K562 (cell line): ENCODE measurements around the gene MARK2. TPM values are rescaled to one million over a fixed set of nuclear protein-coding genes. Genes with fewer than 3 reads are reported as not detected.
A peak's percentile ranks its signal among the peaks of the same experiment; 100 is the strongest.

ENCODE experiments used
- KDM5B ChIP-seq: fragments of 200-600 bp; sonication (generic); IDR thresholded peaks from 2 replicates; pipeline ENCODE4 v1.6.1; 2012; ENCODE audit warnings: low read depth, mild to moderate bottlenecking, moderate library complexity, low read length, control low read depth, inconsistent platforms; ENCODE audit not compliant: insufficient replicate concordance
- KLF6 ChIP-seq: fragments of 250-450 bp; sonication (Bioruptor Pico); IDR thresholded peaks from 2 replicates; pipeline ENCODE4 v1.4.0; 2020; ENCODE audit warnings: mild to moderate bottlenecking, moderate library complexity, borderline replicate concordance
- MEIS2 ChIP-seq: fragments of 450-650 bp; IDR thresholded peaks from 2 replicates; pipeline ENCODE4 v1.6.1; 2014; ENCODE audit warnings: mild to moderate bottlenecking; ENCODE audit not compliant: partially characterized antibody
- NR1H2 ChIP-seq: sonication (generic); formaldehyde crosslinking; IDR thresholded peaks from 2 replicates; pipeline ENCODE4 v1.4.0; 2020; ENCODE audit warnings: mild to moderate bottlenecking, missing genetic modification reagents
- SMARCA5 ChIP-seq: fragments of 450-650 bp; IDR thresholded peaks from 2 replicates; pipeline ENCODE4 v1.6.1; 2016
- SMARCC2 ChIP-seq: fragments of 450-650 bp; IDR thresholded peaks from 2 replicates; pipeline ENCODE4 v1.6.1; 2017; ENCODE audit warnings: antibody characterized with exemption, moderate library complexity, mild to moderate bottlenecking, low read depth
- TCF7L2 ChIP-seq: fragments of 150-350 bp; IDR thresholded peaks from 2 replicates; pipeline ENCODE4 v1.6.1; 2016; ENCODE audit warnings: low read depth, mild to moderate bottlenecking, low read length, moderate library complexity
- TCFL5 ChIP-seq: fragments of 250-450 bp; sonication (Bioruptor Pico); conservative IDR thresholded peaks from 2 replicates; pipeline ENCODE4 v1.6.1; 2021; ENCODE audit warnings: mild to moderate bottlenecking, moderate library complexity, matching md5 sums
- ZBTB17 ChIP-seq: fragments of 450-650 bp; formaldehyde crosslinking; IDR thresholded peaks from 2 replicates; pipeline ENCODE4 v1.4.0; 2020; ENCODE audit warnings: mild to moderate bottlenecking
- ZFPM2 ChIP-seq: fragments of 250-450 bp; sonication (Bioruptor Pico); IDR thresholded peaks from 2 replicates; pipeline ENCODE4 v1.5.1; 2022; ENCODE audit warnings: mild to moderate bottlenecking
- ZNF239 ChIP-seq: fragments of 250-450 bp; sonication (Bioruptor Pico); IDR thresholded peaks from 2 replicates; pipeline ENCODE4 v1.4.0; 2020; ENCODE audit warnings: mild to moderate bottlenecking
- polyA plus RNA-seq, 8 experiments: library from polyadenylated mRNA; depleted of rRNA in 4 of 8; stranded (reverse) in 5 of 8; unstranded in 3 of 8; fragments of >200 nt; fragmentation: Nextera tagmentation in 2 of 8; fragmentation: Illumina TruSeq in 1 of 8; extraction: Ambion mirVana in 2 of 8; extraction: Trizol in 1 of 8; gene quantifications; 2 replicates each; pipeline versions ENCODE4 v1.2.1 to v1.2.3, GENCODE V29; 2011 to 2014; ENCODE audit warnings: inconsistent platforms in 1 of 8, missing spikeins in 1 of 8
- total RNA-seq, 7 experiments: library from RNA; depleted of rRNA in 6 of 7; stranded (reverse); fragments of >200 nt in 6 of 7; fragmentation: Illumina TruSeq in 2 of 7; extraction: Trizol in 2 of 7; gene quantifications; 2 replicates each; pipeline versions ENCODE4 v1.2.1 to v1.2.3, GENCODE V29; 2011 to 2021; ENCODE audit warnings: low replicate concordance in 1 of 7
- TF ChIP-seq, protein P1 (sequence below): fragments of 450-650 bp; formaldehyde crosslinking; conservative IDR thresholded peaks from 2 replicates; pipeline ENCODE4 v1.4.0; 2022; ENCODE audit warnings: mild to moderate bottlenecking, missing genetic modification characterization
- TF ChIP-seq, protein P2 (sequence below): fragments of 250-450 bp; sonication (Bioruptor Pico); IDR thresholded peaks from 2 replicates; pipeline ENCODE4 v1.4.0; 2020
- TF ChIP-seq, protein P3 (sequence below): sonication (generic); formaldehyde crosslinking; IDR thresholded peaks from 2 replicates; pipeline ENCODE4 v1.8.1; 2023; ENCODE audit warnings: mild to moderate bottlenecking, missing genetic modification reagents

Gene MARK2
- total and polyA plus RNA-seq, 9 of the 15 experiments (the other 6 are each of a cell fraction or from before 2014, with no cell fraction given) = 0.32 to 43.5 (median 15.1) TPM

DNA sequence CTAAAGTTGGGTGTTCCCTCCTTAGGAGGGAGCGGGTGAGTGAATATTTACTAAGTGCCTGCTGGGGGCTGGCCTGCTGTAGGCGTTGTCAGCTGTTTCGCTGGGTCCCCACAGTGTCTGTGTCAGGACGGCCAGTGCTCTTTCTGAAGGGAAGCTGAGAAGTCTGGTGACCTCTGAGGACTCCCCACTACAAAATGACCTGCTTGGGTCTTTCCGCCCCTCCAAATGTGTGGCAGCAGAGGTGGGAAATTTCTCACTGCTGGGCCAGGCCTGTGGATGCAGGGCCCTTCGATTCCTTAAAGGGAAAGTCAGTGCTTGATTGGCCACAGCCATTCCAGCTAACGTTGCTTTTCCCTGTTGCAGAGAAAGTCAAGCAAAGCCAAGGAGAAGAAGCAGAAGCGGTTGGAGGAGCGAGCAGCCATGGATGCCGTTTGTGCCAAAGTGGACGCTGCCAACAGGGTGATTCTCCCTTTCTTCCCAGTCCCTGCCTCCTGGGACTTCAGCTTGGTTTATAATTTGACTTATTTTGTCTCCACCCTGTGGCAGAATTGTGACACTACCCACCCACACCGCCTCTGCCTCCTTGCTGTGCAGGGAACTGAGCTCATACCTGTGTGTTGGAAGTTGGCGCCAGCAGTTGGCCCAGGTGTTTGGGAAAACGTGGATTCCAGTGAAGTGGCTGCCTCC lies 106.7 kb downstream of the MARK2 start (continued):
- TF ChIP-seq, protein P1, sequence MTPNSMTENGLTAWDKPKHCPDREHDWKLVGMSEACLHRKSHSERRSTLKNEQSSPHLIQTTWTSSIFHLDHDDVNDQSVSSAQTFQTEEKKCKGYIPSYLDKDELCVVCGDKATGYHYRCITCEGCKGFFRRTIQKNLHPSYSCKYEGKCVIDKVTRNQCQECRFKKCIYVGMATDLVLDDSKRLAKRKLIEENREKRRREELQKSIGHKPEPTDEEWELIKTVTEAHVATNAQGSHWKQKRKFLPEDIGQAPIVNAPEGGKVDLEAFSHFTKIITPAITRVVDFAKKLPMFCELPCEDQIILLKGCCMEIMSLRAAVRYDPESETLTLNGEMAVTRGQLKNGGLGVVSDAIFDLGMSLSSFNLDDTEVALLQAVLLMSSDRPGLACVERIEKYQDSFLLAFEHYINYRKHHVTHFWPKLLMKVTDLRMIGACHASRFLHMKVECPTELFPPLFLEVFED = no peak
- TF ChIP-seq, protein P2, sequence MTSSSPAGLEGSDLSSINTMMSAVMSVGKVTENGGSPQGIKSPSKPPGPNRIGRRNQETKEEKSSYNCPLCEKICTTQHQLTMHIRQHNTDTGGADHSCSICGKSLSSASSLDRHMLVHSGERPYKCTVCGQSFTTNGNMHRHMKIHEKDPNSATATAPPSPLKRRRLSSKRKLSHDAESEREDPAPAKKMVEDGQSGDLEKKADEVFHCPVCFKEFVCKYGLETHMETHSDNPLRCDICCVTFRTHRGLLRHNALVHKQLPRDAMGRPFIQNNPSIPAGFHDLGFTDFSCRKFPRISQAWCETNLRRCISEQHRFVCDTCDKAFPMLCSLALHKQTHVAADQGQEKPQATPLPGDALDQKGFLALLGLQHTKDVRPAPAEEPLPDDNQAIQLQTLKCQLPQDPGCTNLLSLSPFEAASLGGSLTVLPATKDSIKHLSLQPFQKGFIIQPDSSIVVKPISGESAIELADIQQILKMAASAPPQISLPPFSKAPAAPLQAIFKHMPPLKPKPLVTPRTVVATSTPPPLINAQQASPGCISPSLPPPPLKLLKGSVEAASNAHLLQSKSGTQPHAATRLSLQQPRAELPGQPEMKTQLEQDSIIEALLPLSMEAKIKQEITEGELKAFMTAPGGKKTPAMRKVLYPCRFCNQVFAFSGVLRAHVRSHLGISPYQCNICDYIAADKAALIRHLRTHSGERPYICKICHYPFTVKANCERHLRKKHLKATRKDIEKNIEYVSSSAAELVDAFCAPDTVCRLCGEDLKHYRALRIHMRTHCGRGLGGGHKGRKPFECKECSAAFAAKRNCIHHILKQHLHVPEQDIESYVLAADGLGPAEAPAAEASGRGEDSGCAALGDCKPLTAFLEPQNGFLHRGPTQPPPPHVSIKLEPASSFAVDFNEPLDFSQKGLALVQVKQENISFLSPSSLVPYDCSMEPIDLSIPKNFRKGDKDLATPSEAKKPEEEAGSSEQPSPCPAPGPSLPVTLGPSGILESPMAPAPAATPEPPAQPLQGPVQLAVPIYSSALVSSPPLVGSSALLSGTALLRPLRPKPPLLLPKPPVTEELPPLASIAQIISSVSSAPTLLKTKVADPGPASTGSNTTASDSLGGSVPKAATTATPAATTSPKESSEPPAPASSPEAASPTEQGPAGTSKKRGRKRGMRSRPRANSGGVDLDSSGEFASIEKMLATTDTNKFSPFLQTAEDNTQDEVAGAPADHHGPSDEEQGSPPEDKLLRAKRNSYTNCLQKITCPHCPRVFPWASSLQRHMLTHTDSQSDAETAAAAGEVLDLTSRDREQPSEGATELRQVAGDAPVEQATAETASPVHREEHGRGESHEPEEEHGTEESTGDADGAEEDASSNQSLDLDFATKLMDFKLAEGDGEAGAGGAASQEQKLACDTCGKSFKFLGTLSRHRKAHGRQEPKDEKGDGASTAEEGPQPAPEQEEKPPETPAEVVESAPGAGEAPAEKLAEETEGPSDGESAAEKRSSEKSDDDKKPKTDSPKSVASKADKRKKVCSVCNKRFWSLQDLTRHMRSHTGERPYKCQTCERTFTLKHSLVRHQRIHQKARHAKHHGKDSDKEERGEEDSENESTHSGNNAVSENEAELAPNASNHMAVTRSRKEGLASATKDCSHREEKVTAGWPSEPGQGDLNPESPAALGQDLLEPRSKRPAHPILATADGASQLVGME (CRISPR knock-in tag) = no peak
- no peak for TF ChIP-seq SMARCC2
- no peak for TF ChIP-seq TCF7L2
- no peak for TF ChIP-seq SMARCA5
- no peak for TF ChIP-seq KDM5B
- no peak for TF ChIP-seq TCFL5 (CRISPR knock-in tag)
- TF ChIP-seq ZNF239 (CRISPR knock-in tag) = no peak
- 0 out of 2 replicates have a peak, but pooled peaks have one; percentile 69 for TF ChIP-seq NR1H2 (CRISPR knock-in tag)
- TF ChIP-seq MEIS2 = no peak
- TF ChIP-seq, protein P3, sequence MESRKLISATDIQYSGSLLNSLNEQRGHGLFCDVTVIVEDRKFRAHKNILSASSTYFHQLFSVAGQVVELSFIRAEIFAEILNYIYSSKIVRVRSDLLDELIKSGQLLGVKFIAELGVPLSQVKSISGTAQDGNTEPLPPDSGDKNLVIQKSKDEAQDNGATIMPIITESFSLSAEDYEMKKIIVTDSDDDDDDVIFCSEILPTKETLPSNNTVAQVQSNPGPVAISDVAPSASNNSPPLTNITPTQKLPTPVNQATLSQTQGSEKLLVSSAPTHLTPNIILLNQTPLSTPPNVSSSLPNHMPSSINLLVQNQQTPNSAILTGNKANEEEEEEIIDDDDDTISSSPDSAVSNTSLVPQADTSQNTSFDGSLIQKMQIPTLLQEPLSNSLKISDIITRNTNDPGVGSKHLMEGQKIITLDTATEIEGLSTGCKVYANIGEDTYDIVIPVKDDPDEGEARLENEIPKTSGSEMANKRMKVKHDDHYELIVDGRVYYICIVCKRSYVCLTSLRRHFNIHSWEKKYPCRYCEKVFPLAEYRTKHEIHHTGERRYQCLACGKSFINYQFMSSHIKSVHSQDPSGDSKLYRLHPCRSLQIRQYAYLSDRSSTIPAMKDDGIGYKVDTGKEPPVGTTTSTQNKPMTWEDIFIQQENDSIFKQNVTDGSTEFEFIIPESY (CRISPR knock-in tag) = peak; percentile 65; the same call in 1 of the 2 replicates
- no peak for TF ChIP-seq ZBTB17 (CRISPR knock-in tag)
- no peak for TF ChIP-seq KLF6 (CRISPR knock-in tag)
- no peak for TF ChIP-seq ZFPM2
